ENCODE results near the gene TBCB. TPM values are rescaled to one million over a fixed set of nuclear protein-coding genes. Genes with fewer than 3 reads are reported as not detected.

Gene TBCB
- total RNA-seq, 1 donor from 2014 or later = 97.6 TPM

DNA sequence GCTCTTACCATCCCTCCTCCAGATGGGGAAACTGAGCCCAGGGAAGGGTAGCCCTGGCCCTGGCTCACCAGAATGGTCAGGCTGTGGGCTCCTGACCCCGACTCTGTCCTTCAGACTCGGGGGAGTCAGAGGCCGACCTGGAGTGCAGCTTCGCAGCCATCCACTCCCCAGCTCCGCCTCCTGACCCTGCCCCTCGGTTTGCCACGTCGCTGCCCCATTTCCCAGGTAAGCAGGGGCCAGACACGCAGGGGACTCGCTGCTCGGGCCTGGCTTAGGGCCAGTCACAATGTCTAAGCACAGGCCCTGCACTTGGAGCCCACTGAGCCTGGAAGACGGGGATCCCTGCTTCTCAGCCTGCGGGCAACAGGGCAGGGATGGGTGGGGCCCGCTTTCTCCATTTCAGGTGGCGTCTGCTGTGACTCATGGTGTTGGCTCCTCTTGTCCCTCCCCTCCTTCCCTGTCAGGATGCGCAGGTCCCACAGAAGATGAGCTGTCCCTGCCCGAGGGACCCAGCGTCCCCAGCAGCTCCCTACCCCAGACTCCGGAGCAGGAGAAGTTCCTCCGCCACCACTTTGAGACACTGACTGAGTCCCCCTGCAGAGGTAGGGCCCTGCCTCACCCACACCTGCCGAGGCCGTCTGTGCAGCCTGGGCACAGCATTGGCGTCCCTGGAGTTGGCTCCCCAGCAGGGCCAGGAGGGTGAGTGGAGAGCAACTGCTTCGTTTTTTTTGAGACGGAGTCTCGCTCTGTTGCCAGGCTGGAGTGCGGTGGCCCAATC, 13.5 kb upstream of the TBCB start:
- peak overlapping the region; percentile 65 to 83 (median 71) for H3K4me3 ChIP-seq (ENCODE audit: low read length in 3 of 3)
- H3K36me3 ChIP-seq (ENCODE audit: control insufficient read depth in 3 of 3, insufficient read depth in 3 of 3, low read length in 3 of 3) = peaks cover 21 to 35% (median 28%) of the 10 kb centered on the region in 3 donors
- H3K4me1 ChIP-seq (ENCODE audit: control insufficient read depth in 3 of 3, insufficient read depth in 3 of 3, low read length in 3 of 3) = peaks cover 46 to 52% (median 47%) of the 10 kb centered on the region in 3 donors
- no peaks in the 10 kb centered on the region for H3K27me3 ChIP-seq (ENCODE audit: control insufficient read depth in 3 of 3, insufficient read depth in 3 of 3, low read length in 3 of 3)
- peak overlapping the region; percentile 84 for H3K27ac ChIP-seq (ENCODE audit: low read depth, low read length)
- H3K9me3 ChIP-seq (ENCODE audit: control insufficient read depth in 3 of 3, low read length in 3 of 3) = no peaks in the 10 kb centered on the region
- H3K9ac ChIP-seq (ENCODE audit: low read depth in 1 of 3, low read length in 3 of 3) = peak overlapping the region; percentile 71 to 91 (median 79)

DNA sequence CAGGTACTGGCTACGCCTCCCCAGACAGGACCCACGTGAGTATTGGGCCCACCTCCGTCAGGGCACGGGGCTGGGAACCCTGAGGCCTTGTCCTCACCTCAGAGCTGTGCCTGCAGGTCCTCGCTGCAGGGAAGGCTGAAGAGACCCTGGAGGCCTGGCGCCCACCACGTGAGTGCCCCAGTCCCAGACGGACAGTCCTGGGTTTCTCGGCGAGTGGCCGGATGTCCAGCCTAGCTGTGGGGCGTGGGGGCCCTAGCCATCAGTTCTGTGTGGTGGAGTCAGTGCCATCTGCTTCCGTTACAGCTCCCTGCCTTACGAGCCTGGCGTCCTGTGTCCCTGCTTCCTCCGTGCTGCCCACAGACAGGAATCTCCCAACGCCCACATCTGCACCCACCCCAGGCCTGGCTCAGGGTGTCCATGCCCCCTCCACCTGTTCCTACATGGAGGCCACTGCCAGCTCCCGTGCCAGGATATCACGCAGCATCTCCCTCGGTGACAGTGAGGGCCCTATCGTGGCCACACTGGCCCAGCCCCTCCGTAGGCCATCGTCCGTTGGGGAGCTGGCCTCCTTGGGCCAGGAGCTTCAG, 12.1 kb upstream of the TBCB start:
- Histone ChIP-seq H3K9ac (ENCODE audit: low read depth in 1 of 3, low read length in 3 of 3) (peak overlapping the region in 2 of 3 donors; percentile 3 to 54), H3K9me3 (ENCODE audit: control insufficient read depth in 3 of 3, low read length in 3 of 3) (no peaks in the 10 kb centered on the region), H3K27me3 (ENCODE audit: control insufficient read depth in 3 of 3, insufficient read depth in 3 of 3, low read length in 3 of 3) (no peaks in the 10 kb centered on the region), H3K27ac (ENCODE audit: low read depth, low read length) (no peak overlapping the region), H3K4me1 (ENCODE audit: control insufficient read depth in 3 of 3, insufficient read depth in 3 of 3, low read length in 3 of 3) (peaks cover 46 to 52% (median 47%) of the 10 kb centered on the region in 3 donors), H3K4me3 (ENCODE audit: low read length in 3 of 3) (peak overlapping the region in 1 of 3 donors; percentile 22), H3K36me3 (ENCODE audit: control insufficient read depth in 3 of 3, insufficient read depth in 3 of 3, low read length in 3 of 3) (peaks cover 31 to 38% (median 31%) of the 10 kb centered on the region in 3 donors)

GRCh38 chr19:36103842-36104552, 11.3 kb upstream of the TBCB start:
- Histone ChIP-seq H3K9me3 (ENCODE audit: control insufficient read depth in 3 of 3, low read length in 3 of 3) (no peaks in the 10 kb centered on the region), H3K36me3 (ENCODE audit: control insufficient read depth in 3 of 3, insufficient read depth in 3 of 3, low read length in 3 of 3) (peaks cover 31 to 38% (median 31%) of the 10 kb centered on the region in 3 donors), H3K4me1 (ENCODE audit: control insufficient read depth in 3 of 3, insufficient read depth in 3 of 3, low read length in 3 of 3) (peaks cover 46 to 52% (median 47%) of the 10 kb centered on the region in 3 donors), H3K4me3 (ENCODE audit: low read length in 3 of 3) (no peak overlapping the region), H3K27ac (ENCODE audit: low read depth, low read length) (no peak overlapping the region), H3K27me3 (ENCODE audit: control insufficient read depth in 3 of 3, insufficient read depth in 3 of 3, low read length in 3 of 3) (no peaks in the 10 kb centered on the region), H3K9ac (ENCODE audit: low read depth in 1 of 3, low read length in 3 of 3) (peak overlapping the region in 2 of 3 donors; percentile 20 to 54)

GRCh38 chr19:36106441-36106840, 8.8 kb upstream of the TBCB start:
- Histone ChIP-seq H3K9me3 (ENCODE audit: control insufficient read depth in 3 of 3, low read length in 3 of 3) (no peaks in the 10 kb centered on the region), H3K4me3 (ENCODE audit: low read length in 3 of 3) (no peak overlapping the region), H3K27me3 (ENCODE audit: control insufficient read depth in 3 of 3, insufficient read depth in 3 of 3, low read length in 3 of 3) (no peaks in the 10 kb centered on the region), H3K9ac (ENCODE audit: low read depth in 1 of 3, low read length in 3 of 3) (no peak overlapping the region), H3K4me1 (ENCODE audit: control insufficient read depth in 3 of 3, insufficient read depth in 3 of 3, low read length in 3 of 3) (peaks cover 28 to 30% (median 30%) of the 10 kb centered on the region in 3 donors), H3K36me3 (ENCODE audit: control insufficient read depth in 3 of 3, insufficient read depth in 3 of 3, low read length in 3 of 3) (peaks cover 31 to 46% (median 38%) of the 10 kb centered on the region in 3 donors), H3K27ac (ENCODE audit: low read depth, low read length) (no peak overlapping the region)

DNA sequence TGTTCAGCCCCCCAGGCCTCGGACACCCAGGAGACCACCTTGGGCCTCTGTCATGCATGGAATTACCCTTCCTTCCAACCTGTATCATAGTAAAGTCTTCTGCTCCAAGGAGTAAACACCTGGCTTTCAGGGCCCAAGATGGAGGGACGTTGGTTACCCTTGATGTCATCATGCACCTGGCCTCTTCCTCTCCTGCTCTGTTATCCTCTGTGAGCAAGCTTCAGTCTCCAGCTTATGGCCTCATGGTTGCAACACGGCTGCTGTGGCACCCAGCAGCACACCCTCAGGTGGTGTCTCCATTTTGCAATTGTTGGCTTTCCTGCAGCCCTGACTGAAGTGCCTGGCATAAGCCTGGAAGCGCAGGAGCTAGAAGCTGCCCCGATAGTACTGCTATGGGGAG, 8.3 kb upstream of the TBCB start:
- Histone ChIP-seq H3K4me3 (ENCODE audit: low read length in 3 of 3) (no peak overlapping the region), H3K9me3 (ENCODE audit: control insufficient read depth in 3 of 3, low read length in 3 of 3) (no peaks in the 10 kb centered on the region), H3K9ac (ENCODE audit: low read depth in 1 of 3, low read length in 3 of 3) (no peak overlapping the region), H3K27me3 (ENCODE audit: control insufficient read depth in 3 of 3, insufficient read depth in 3 of 3, low read length in 3 of 3) (no peaks in the 10 kb centered on the region), H3K4me1 (ENCODE audit: control insufficient read depth in 3 of 3, insufficient read depth in 3 of 3, low read length in 3 of 3) (peaks cover 22 to 25% (median 24%) of the 10 kb centered on the region in 3 donors), H3K27ac (ENCODE audit: low read depth, low read length) (no peak overlapping the region), H3K36me3 (ENCODE audit: control insufficient read depth in 3 of 3, insufficient read depth in 3 of 3, low read length in 3 of 3) (peaks cover 31 to 47% (median 41%) of the 10 kb centered on the region in 3 donors)

- H3K36me3 ChIP-seq (ENCODE audit: control insufficient read depth in 3 of 3, insufficient read depth in 3 of 3, low read length in 3 of 3) = peaks cover 32 to 48% (median 47%) of the 10 kb centered on the region in 3 donors
- no peak overlapping the region for H3K27ac ChIP-seq (ENCODE audit: low read depth, low read length)
- no peaks in the 10 kb centered on the region for H3K9me3 ChIP-seq (ENCODE audit: control insufficient read depth in 3 of 3, low read length in 3 of 3)
- H3K27me3 ChIP-seq (ENCODE audit: control insufficient read depth in 3 of 3, insufficient read depth in 3 of 3, low read length in 3 of 3) = no peaks in the 10 kb centered on the region
- H3K4me1 ChIP-seq (ENCODE audit: control insufficient read depth in 3 of 3, insufficient read depth in 3 of 3, low read length in 3 of 3) = peaks cover 12 to 19% (median 13%) of the 10 kb centered on the region in 3 donors
- no peak overlapping the region for H3K9ac ChIP-seq (ENCODE audit: low read depth in 1 of 3, low read length in 3 of 3)
- H3K4me3 ChIP-seq (ENCODE audit: low read length in 3 of 3) = no peak overlapping the region
Measured at GRCh38 chr19:36108684-36109083, 6.6 kb upstream of the TBCB start.

DNA sequence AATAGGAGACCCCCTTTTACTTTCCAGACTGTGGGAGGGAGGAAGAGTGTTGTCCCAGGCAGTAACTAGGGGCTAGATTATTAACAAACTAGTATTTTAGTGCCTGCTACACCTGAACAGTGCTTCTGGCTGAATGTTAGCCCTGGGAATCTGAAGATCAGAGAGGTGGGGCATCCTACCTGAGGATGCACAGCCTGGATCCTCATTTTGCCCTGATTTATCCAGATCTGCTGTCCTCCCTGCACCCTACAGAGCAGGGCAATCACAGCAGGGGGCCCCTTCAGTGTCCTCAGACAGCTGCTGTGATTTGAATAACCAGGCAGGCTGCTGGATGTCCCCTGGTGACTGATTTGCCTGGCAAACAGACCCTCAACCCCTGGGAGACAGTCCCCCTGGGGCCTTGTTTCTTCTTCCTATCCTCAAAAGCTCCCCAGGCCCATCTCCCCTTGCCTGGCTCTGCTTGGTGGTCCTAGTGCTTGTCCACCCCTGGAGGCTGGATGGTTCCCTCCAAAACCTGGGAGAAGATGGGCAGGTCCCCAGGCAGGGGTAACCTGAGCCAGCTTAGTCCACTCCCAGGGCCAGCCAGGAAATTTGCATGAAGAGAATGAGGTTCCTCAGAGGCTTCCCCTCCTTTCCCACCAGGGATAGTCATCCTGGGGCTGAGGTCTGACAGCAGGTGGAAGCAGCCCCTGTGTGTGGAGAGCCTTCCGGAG, 4.6 kb upstream of the TBCB start, which contains the start of gene OVOL3:
Gene OVOL3, plus strand, starts transcription at position 657 of the 713 bp plus-strand sequence. CDS start 60 bp downstream, outside the sequence.
- Histone ChIP-seq H3K9me3 (ENCODE audit: control insufficient read depth in 3 of 3, low read length in 3 of 3) (no peaks in the 10 kb centered on the region), H3K36me3 (ENCODE audit: control insufficient read depth in 3 of 3, insufficient read depth in 3 of 3, low read length in 3 of 3) (peaks cover 17 to 36% (median 33%) of the 10 kb centered on the region in 3 donors), H3K9ac (ENCODE audit: low read depth in 1 of 3, low read length in 3 of 3) (no peak within 1 kb of the TSS), H3K27me3 (ENCODE audit: control insufficient read depth in 3 of 3, insufficient read depth in 3 of 3, low read length in 3 of 3) (no peaks in the 10 kb centered on the region), H3K4me1 (ENCODE audit: control insufficient read depth in 3 of 3, insufficient read depth in 3 of 3, low read length in 3 of 3) (peaks cover 11 to 21% (median 14%) of the 10 kb centered on the region in 3 donors), H3K27ac (ENCODE audit: low read depth, low read length) (no peak within 1 kb of the TSS), H3K4me3 (ENCODE audit: low read length in 3 of 3) (no peak within 1 kb of the TSS)

DNA sequence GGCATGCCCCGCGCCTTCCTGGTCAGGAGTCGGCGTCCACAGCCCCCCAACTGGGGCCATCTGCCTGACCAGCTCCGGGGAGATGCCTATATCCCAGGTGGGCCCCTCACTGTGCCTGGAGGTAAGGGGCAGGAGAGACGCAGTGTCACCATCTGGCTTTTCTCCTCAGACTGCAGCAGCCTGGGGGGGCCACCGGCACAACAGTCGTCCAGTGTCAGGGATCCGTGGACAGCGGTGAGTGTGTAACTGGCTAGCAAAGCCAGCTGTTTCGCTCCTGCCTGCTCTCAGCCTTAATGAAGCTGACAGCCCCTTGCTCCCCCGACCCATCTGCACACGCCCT, 4.1 kb upstream of the TBCB start:
- H3K36me3 ChIP-seq (ENCODE audit: control insufficient read depth in 3 of 3, insufficient read depth in 3 of 3, low read length in 3 of 3) = peaks cover 17 to 38% (median 33%) of the 10 kb centered on the region in 3 donors
- H3K4me1 ChIP-seq (ENCODE audit: control insufficient read depth in 3 of 3, insufficient read depth in 3 of 3, low read length in 3 of 3) = peaks cover 16 to 27% (median 18%) of the 10 kb centered on the region in 3 donors
- no peaks in the 10 kb centered on the region for H3K9me3 ChIP-seq (ENCODE audit: control insufficient read depth in 3 of 3, low read length in 3 of 3)
- H3K4me3 ChIP-seq (ENCODE audit: low read length in 3 of 3) = no peak overlapping the region
- H3K27me3 ChIP-seq (ENCODE audit: control insufficient read depth in 3 of 3, insufficient read depth in 3 of 3, low read length in 3 of 3) = no peaks in the 10 kb centered on the region
- no peak overlapping the region for H3K9ac ChIP-seq (ENCODE audit: low read depth in 1 of 3, low read length in 3 of 3)
- H3K27ac ChIP-seq (ENCODE audit: low read depth, low read length) = no peak overlapping the region

GRCh38 chr19:36112678-36113077, 2.6 kb upstream of the TBCB start:
- Histone ChIP-seq H3K4me3 (ENCODE audit: low read length in 3 of 3) (no peak overlapping the region), H3K27me3 (ENCODE audit: control insufficient read depth in 3 of 3, insufficient read depth in 3 of 3, low read length in 3 of 3) (no peaks in the 10 kb centered on the region), H3K9ac (ENCODE audit: low read depth in 1 of 3, low read length in 3 of 3) (no peak overlapping the region), H3K4me1 (ENCODE audit: control insufficient read depth in 3 of 3, insufficient read depth in 3 of 3, low read length in 3 of 3) (peaks cover 18 to 35% (median 25%) of the 10 kb centered on the region in 3 donors), H3K9me3 (ENCODE audit: control insufficient read depth in 3 of 3, low read length in 3 of 3) (no peaks in the 10 kb centered on the region), H3K36me3 (ENCODE audit: control insufficient read depth in 3 of 3, insufficient read depth in 3 of 3, low read length in 3 of 3) (peaks cover 20 to 34% (median 29%) of the 10 kb centered on the region in 3 donors), H3K27ac (ENCODE audit: low read depth, low read length) (no peak overlapping the region)
